Right atrium auricular region (tissue), 2 donors: ENCODE data around the gene SLC6A12. TPM values are rescaled to one million over a fixed set of nuclear protein-coding genes. Genes with fewer than 3 reads are reported as not detected.

Experiments used
- DNase-seq: peaks from one replicate; pipeline ENCODE4 v3.0.0-alpha.2; 2019; ENCODE audit warnings: low spot score
- H3K27ac ChIP-seq, 2 donors: fragments of 200-600 bp; sonication (generic); 1 replicate in 1 of 2; 2 replicates in 1 of 2; pipeline ENCODE4 v1.5.1; 2016 to 2019
- H3K27me3 ChIP-seq, 2 donors: fragments of 200-600 bp; sonication (generic); one replicate each; pipeline versions ENCODE4 v1.5.1 to v1.6.0; 2017 to 2019
- H3K36me3 ChIP-seq: fragments of 200-600 bp; sonication (generic); one replicate; pipeline ENCODE4 v1.5.1; 2016
- H3K4me1 ChIP-seq, 2 donors: fragments of 200-600 bp; sonication (generic); one replicate each; pipeline versions ENCODE4 v1.5.1 to v1.6.0; 2017 to 2019
- H3K4me3 ChIP-seq, 2 donors: fragments of 200-600 bp; sonication (generic); 1 replicate in 1 of 2; 2 replicates in 1 of 2; pipeline ENCODE4 v1.5.1; 2017 to 2019; ENCODE audit warnings: mild to moderate bottlenecking in 1 of 2, moderate library complexity in 1 of 2
- H3K9me3 ChIP-seq, 2 donors: fragments of 200-600 bp; sonication (generic); one replicate each; pipeline ENCODE4 v1.5.1; 2019
- CTCF ChIP-seq, 2 donors: fragments of 200-600 bp; sonication (generic); IDR thresholded peaks; one replicate each; pipeline ENCODE4 v1.5.1; 2019; ENCODE audit warnings: antibody characterized with exemption in 2 of 2
- total RNA-seq, 2 donors: library from RNA; depleted of rRNA; stranded (reverse); fragments of >200 nt; gene quantifications; one replicate each; pipeline ENCODE4 v1.1.0, GENCODE V29; 2016

Gene SLC6A12
- total RNA-seq, 2 donors from 2014 or later: 1.1 TPM; not detected in 1

GRCh38 chr12:247271-247670, 33.3 kb upstream of the SLC6A12 start:
- Histone ChIP-seq H3K4me1 (no peaks in the 10 kb centered on the region), H3K9me3 (peaks cover 0 to 14% of the 10 kb centered on the region in 2 donors), H3K27me3 (no peaks in the 10 kb centered on the region), H3K36me3 (no peaks in the 10 kb centered on the region), H3K4me3 (no peak overlapping the region), H3K27ac (no peak overlapping the region)
- no peak for TF ChIP-seq CTCF (IDR thresholded peaks at IDR 0.05)
- no peak for DNase-seq

DNA sequence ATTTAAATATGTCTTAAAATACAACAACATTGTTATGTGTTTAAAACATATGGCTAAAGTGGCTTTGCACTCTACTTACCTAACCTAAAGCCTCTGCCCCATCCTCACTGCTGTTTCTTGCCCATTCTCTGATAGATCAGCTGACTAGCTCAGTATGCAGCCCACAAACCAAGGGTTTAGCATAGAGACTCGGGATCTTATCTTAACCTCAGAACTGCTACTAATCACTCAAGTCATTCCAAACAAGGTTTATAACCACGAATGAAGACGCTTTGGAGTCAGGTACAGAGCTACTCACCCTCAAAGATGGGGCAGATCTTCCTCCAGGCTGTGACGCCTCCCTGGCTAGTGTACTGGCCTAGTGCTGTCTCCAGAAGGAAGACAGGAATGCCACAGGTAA, 29.4 kb upstream of the SLC6A12 start:
- Histone ChIP-seq H3K36me3 (no peaks in the 10 kb centered on the region), H3K27ac (no peak overlapping the region), H3K9me3 (peaks cover 0 to 14% of the 10 kb centered on the region in 2 donors), H3K4me1 (no peaks in the 10 kb centered on the region), H3K4me3 (no peak overlapping the region), H3K27me3 (no peaks in the 10 kb centered on the region)
- DNase-seq: peak; percentile 21
- no peak for TF ChIP-seq CTCF (IDR thresholded peaks at IDR 0.05)

- H3K27ac ChIP-seq: no peak overlapping the region
- H3K4me3 ChIP-seq: no peak overlapping the region
- no peaks in the 10 kb centered on the region for H3K36me3 ChIP-seq
- H3K27me3 ChIP-seq: no peaks in the 10 kb centered on the region
- no peak for TF ChIP-seq CTCF (IDR thresholded peaks at IDR 0.05)
- peak; percentile 44 for DNase-seq
- peaks cover 0 to 6% of the 10 kb centered on the region in 2 donors for H3K9me3 ChIP-seq
- no peaks in the 10 kb centered on the region for H3K4me1 ChIP-seq
Measured at GRCh38 chr12:242496-242895, 28.5 kb upstream of the SLC6A12 start.

DNA sequence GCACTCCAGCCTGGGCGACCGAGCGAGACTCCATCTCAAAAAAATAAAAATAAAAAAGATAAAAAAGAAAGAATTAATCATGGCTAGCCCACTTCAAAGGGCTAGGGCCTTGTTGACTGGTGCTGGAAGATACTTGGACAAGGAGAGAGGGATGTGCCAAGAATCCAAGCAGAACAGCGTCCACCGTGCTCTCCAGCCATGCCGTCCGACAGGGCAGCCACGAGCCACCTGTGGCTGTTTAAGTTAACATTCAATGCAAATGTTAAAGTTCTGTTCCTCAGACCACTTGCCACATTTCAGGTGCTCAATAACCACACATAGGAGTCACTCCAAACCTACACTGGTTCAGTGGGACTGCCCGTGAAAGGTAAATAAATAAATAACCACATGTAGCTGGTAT, 27.3 kb upstream of the SLC6A12 start:
- no peaks in the 10 kb centered on the region for H3K36me3 ChIP-seq
- no peak overlapping the region for H3K4me3 ChIP-seq
- TF ChIP-seq CTCF (IDR thresholded peaks at IDR 0.05): no peak
- H3K27me3 ChIP-seq: no peaks in the 10 kb centered on the region
- no peaks in the 10 kb centered on the region for H3K4me1 ChIP-seq
- peak; percentile 11 for DNase-seq
- no peak overlapping the region for H3K27ac ChIP-seq
- H3K9me3 ChIP-seq: peaks cover 0 to 5% of the 10 kb centered on the region in 2 donors

- Histone ChIP-seq H3K27ac (no peak overlapping the region), H3K9me3 (peaks cover 0 to 11% of the 10 kb centered on the region in 2 donors), H3K4me3 (no peak overlapping the region), H3K4me1 (no peaks in the 10 kb centered on the region), H3K36me3 (no peaks in the 10 kb centered on the region), H3K27me3 (no peaks in the 10 kb centered on the region)
- DNase-seq: peak; percentile 23
- TF ChIP-seq CTCF (IDR thresholded peaks at IDR 0.05): no peak
Measured at GRCh38 chr12:240566-240965, 26.6 kb upstream of the SLC6A12 start.

DNA sequence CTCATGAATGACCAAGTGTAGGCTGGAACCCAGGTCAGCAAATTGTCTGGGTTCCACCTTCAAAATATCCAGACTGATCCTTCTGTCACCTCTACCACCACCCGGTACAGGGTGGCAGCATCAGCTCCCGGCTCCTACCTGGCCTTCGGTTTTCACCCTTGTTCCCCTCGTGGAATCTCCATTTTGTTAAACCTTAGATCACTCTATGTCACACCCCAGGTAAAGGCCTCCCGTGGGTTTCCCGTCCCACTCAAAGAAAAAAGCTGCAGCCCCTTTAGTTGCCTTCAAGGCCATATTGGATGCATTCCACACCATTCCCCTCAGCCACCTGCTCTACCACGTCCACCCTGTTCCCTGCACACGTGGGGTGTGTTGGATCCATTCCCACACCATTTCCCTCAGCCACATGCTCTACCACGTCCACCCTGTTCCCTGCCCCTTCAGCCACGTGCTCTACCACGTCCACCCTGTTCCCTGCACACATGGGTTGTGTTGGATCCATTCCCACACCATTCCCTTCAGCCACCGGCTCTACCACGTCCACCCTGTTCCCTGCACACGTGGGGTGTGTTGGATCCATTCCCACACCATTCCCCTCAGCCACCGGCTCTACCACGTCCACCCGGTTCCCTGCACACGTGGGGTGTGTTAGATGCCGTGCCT, 24.9 kb upstream of the SLC6A12 start:
- TF ChIP-seq CTCF (IDR thresholded peaks at IDR 0.05): no peak
- H3K27me3 ChIP-seq: no peaks in the 10 kb centered on the region
- no peak overlapping the region for H3K4me3 ChIP-seq
- H3K36me3 ChIP-seq: no peaks in the 10 kb centered on the region
- H3K4me1 ChIP-seq: no peaks in the 10 kb centered on the region
- DNase-seq: no peak
- H3K27ac ChIP-seq: no peak overlapping the region
- peaks cover 0 to 13% of the 10 kb centered on the region in 2 donors for H3K9me3 ChIP-seq
